Effector CD8-positive, alpha-beta T cell (primary cell): ENCODE measurements around the gene EXOC6B.

Source experiments
- DNase-seq: peaks from one replicate; lab custom pipeline; 2025; lab: John Stamatoyannopoulos, UW

Gene EXOC6B

GRCh38 chr2:72275084-72275483 is 550.7 kb downstream of the EXOC6B start:
- no peak for DNase-seq

DNA sequence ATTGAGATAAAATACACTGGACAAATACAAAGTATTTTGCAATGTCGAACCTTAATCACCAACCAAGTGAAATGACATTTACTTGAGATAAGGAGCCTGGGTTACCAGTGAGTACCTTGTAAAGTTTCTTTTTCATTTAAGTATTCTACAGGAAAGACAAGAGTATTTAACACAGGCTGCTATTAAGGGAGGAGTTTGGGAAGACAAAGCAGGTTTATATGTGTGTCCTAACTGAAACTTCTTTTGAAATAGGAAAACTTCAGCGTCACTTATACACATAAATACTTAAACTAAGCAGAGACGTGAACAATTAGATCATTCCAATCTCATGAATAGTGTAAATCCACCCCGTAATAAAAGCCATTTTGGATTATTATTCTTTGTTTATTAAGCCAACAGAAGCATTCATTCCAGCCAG is 551.4 kb downstream of the EXOC6B start:
- no peak for DNase-seq

DNA sequence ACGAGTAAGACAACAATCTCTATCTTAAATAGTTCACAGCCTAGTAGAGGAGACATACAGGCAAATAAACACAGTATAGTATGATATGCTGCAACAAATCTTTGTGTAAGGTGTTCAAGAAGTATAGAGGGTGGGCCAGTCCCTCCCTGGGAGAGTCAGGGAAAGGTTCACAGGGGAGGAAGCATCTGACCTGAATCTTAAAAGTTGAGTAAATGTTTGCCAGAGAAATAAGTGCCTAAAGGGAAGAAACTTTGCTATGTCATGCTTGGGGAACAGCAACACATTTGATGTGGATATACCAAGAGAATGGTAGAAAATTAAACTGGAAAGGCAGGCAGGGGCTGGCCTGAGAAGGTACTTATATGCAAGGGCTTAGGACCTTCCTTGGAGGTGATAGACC is 552.4 kb downstream of the EXOC6B start:
- DNase-seq: no peak

DNA sequence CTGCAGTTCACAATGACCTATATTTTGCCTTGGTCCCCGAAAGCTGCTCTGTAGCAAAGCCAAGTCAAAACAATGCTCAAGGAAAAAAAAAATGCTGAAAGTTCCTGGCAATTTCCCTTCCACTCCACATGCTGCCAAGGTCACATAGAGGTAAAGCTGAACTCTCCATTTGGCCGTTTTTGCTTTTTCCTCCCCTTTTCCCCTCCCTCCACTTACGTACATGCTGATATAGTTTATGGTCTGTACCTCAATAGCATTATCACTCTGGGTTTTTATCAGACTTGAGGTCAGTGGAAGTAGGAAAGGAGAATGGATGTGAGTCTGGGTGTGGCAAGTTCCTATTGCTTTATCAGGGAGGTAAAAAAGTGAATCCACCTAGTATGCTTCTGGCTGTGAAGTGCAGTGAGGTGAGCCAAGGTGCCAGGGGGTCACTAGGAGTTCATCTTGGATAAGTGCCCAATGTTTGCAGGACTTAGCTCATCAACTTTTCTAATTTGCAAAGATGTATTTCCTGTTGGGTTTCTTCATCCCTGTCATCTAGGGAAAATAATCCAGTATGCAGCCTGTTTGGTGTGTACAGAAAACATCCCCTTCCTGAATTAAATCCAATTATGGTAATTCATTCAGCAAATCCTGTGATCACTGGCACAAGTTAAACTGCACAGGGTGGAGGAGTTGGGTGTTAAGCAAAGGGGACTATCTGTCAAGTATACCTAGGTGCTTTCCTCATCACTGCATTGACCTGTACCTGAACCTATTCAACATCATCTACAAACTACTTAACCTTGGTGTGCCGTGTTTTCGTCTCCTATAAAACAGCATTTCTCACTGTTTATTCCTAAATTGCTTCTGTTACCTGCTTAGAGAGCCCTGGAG is 553.8 kb downstream of the EXOC6B start:
- no peak for DNase-seq

DNA sequence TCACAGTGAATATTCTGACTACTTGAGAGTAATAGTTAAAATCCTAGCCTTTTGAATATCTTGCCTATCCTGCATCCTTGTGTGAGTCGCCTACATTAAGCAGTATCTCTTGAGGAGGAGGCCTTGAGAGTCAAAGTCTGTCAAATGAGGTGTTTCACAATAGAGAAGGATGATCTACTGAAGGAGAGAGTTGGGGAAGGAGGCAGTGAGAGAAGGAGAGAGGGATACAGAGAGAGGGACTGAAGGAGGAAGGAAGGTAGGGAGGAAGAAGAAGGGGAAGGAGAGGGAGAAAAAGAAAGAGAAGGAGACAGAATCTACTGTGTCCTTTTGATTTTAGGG is 554.6 kb downstream of the EXOC6B start:
- DNase-seq: no peak

GRCh38 chr2:72270556-72271275 is 555.1 kb downstream of the EXOC6B start:
- no peak for DNase-seq

DNA sequence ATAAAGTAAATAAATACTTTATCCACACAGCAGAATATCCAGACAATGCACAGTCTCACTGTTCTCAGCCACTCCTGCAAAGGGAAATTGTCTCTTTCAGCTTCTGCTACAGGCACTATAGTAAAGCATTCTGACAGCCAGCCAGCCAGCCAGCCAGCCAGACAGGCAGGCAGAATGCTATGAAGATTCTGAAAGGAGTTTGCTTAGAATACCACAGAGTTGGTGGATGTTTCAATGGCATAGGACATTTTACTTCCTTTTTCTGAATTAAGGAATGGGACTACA is 562.1 kb downstream of the EXOC6B start:
- DNase-seq: no peak

DNA sequence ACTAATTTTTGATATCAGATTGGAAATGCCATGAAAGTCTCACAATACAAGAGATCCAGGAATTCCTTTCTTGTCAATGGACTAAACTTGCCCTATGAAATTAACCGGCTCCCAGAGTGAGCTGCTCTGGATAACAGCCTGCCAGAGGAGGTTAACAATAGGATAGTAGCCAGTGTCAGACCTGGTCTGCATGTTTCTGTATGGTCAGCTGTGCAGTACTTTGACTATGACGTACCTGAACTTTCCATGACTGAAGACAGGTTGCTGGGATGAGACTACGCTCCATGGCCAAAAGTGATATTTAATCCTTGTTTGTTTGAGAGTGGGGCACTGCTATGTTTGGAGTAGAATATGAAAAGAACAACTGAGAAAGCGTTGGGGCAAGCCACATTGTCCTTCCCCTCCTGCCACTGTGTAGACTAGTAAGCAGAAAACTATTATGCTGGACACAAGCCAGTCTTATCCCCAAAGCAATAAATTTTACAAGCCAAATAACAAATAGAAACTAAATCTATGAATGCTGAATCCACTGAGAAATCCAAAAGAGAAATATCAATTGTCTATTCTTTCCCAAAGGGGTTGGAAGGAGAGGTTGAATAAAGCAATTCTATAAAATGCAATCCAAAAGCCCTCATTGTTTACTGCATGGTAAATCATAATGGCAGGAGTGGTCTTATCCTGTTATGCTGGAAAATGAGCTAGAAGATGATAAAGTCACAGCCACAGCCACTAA is 562.6 kb downstream of the EXOC6B start:
- no peak for DNase-seq

DNA sequence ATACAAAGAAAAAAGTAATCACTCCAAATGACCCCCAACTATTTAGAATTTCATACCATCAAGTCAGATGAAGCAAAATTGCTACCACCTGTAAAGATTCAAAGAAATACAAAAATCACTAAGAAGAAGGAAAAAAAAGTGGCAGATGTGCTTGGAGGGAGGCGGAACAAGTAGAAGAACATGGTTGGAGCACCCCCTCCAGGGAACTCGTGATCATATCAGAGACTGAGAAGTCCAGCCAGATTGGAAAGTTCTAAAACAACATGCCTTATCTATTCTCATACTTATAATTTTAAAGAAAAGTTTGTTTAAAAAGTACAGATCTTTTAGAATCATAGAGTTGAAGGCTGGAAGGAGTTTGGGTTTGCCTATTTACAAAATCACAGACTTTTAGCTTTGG is 564.8 kb downstream of the EXOC6B start:
- no peak for DNase-seq

DNA sequence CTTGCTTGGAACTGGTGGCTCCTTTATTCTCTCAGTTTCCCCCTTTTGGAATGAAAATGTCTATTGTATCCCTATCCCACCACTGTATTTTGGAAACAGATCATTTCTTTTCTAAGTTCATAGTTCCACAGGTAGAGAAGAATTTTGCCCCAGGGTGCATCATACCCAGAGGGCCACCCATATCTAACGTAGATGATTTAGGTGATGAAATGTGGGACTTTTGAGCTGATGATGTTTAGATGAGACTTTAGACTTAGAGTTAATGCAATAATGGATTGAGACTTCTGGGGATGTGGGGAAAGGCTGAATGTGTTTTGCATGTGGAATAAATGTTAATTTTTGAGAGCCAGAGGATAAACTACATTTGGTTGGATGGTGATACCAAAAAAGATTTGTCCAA is 570.3 kb downstream of the EXOC6B start:
- no peak for DNase-seq

DNA sequence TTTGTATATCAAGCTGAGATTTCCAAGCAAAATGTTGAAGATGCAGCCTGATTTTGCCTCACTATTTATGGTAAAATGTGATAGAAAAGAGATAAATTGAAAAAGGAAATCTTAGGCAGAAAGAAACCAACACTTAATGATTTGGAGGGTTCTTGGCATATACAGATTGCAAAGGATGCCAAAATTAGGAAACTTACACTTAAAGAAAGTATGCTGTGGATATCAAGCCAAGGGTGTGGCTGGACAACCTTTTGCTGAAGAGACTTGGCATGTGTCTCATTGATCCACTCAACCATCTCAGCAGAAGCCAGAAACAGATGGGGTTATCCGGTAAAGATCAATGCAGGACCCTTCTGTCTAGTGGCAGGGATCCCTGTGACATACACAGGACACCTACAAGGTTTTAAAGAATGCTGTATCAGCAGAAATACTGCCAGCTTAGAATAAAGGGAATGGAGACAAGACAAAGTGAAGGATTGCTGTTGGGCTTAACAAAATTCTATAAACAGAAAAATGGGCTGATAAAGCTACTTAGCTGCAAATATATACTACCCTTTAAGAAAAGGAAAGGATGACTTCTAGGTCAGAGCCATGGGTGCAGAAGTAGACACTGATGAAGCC is 570.9 kb downstream of the EXOC6B start:
- DNase-seq: no peak

DNA sequence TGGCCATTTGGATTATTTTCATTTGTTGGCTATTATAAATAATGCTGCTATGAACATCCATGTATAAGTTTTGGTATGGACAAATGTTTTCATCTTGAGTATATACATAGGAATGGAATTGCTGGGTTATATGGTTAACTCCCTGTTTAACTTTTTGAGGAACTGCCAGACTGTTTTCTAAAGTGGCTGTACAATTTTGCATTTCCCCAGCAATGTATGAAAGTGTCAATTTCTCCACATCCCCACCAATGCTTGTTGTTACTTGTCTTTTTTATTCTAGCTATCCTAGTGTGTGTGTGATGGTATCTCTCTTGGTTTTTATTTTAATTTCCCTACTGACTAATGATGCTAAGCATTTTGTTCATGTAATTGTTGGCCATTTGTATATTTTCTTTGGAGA is 587.5 kb downstream of the EXOC6B start:
- DNase-seq: no peak

DNA sequence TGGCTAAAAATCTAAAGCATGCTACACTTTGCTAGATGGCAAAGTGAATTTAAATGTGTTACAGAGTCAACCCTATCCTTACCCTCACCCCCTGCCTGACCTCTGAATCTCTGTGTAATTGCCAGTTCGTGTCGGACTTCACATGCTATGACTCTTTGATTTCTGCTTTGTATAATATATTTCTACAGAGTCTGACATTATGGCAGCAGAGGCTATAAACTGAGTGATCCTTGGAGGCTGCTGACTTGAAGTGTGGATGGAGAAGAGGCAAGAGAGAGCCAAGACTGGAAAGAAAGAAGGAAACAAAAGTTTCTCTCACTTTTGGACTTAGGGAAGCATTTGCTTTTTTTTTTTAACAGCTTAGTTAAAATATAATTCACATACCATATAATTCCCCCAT is 588.3 kb downstream of the EXOC6B start:
- DNase-seq: no peak

DNA sequence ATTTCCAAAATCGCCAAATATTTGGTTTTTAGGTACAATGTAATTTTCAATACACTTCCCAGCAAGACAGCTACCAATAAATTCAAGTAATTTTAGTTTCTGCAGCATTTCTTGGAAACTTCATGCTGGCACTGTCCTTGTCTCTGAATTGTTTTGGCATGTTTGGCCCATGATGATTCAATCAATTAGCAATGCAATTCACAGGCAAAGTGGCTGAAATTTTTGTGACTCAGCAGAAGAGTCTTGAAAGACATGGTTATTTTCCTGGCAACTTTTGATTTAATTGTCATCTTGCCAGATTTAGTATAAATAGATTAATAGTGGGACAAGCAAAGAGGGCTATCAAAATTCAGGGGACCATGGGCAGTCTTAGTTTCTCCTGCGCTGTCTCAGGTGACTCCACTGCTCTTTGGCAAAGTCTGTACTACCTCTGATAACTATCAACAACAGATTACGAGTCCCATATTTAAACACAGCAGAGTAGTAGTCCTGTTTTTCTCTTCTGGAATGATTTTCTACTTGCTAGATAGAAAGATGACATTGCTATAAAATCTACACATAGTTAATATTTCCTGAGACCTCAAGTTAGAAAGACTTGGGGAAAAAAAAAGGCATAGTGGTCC is 589.3 kb downstream of the EXOC6B start:
- DNase-seq: no peak

DNA sequence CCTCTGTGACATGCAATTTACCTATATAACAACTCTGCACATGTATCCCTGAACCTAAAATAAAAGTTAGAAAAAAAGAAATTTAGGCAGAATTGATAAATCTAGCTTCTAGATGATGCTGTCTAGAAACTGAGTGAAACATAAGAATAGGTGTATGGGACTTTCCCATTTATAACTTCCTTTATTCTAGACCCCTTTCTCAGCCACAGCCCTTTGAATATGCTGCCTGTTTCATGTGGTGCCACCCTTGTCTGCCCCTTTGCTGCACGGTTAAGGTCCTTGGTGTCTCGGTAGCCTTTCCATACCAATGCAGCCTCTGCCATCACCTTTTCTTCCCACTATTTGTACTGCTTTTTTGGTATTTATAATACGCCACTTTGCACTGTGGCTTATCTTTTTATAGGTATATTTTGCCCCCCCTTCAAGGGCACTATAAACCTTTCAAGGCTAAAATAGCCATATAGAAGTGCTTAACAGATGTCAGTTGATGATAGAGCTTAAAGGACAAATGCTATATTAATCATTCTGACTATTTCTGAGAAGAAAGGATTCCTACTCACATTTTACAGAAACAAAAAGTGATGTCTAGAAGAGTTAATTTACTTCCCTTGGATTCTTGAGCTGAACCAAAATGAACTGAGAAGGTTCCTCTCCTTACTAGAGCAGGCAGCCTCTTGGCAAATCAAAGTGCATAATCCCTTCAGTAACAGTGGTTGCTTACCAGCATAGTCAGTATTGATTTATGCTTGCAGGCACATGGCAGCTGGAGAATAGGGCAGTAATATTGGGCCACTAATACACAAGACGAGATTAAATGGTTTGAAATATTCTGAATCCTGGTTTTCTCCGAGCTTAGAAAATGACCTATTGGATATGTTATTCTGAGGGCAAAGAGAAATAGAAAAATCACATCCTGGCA is 590.1 kb downstream of the EXOC6B start:
- no peak for DNase-seq

- no peak for DNase-seq
These were observed 592.6 kb downstream of the EXOC6B start for GRCh38 chr2:72233211-72233610.

DNA sequence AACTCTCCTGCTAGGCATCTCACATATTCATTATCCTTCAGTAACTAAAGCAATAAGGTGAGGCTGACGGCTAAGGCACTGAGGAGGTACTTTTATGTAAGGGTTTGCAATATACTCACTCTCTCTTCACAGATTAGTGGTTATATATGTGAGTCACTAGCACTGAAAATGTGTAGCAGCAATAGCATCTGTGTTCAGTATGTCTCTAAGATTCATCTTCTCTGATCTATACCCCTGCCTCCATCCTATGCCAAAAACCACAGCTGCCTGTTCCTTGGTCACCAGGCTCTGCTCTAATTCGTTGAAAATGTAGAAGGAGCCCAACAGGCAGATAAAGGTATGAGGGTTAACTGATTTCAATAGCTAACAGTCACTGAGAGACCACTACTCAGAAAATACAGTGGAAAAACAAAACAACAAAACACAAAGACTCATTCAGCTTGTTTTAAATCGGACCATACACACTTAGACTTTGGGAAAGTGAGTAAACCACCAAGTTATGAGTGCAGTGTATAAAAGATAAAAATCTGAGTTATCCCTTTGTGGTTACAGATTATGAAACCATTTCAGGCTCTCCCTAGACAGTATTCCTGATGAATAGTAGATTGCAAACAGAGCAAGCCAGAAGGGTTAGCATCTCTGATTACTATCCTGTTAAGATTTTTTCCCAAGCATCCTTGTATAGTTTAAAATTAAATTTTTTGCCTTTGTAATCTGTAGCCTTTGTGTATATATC is 602.8 kb downstream of the EXOC6B start:
- DNase-seq: no peak

DNA sequence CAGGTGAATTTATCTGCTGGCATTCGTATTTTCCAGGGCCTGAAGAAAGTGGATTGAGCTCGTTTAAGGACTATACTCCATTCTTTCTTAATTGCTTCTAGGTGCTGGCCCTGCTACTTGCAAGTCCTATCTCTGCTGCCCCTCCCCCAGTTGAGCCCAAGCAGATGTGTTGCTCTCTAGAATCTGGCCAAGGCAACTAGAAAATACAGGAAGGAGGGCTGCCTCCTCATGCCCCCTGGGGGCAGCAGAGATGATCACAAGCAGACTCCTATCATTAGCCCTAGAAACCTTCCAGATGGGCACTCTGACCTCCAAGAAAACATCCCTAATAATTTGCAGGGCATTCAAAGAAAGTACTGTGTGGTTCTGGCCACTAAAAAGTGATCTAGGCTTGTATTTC is 605.7 kb downstream of the EXOC6B start:
- DNase-seq: no peak

DNA sequence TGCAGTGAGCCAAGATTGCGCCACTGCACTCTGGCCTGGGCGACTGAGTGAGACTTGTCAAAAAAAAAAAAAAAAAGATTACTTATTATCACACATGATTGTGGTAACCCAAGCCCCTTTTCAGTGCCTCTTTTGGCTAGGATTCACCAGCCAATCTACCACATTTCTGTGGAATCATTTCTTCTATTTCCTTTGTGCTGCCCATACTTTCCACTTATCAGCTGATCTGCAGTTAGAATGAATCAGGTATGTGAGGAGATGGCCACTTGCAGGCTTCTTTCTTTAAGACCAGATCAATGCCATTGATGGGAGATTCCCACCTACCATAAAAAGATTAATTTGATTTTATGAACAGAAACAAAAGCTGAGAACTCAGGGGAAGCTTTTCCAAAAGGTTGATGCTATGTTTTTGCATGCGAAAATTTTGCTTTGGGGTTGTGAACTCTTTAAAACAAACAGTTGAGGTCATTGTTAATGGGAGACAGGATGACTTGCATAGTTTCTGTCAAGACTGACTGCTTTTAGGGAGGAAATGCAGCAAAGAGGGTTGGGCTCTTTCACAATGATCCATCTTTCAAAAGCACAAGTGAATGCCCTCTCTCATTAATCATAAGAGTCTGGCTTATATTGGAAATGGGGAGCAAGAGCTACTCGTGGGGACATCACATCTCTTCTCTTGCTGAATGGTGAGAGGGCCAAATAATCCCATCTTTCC is 611.2 kb downstream of the EXOC6B start:
- no peak for DNase-seq

- no peak for DNase-seq
These were observed 613.4 kb downstream of the EXOC6B start for GRCh38 chr2:72212486-72212855.
